Endothelial cell of umbilical vein (primary cell): Measurements from ENCODE around the gene CLC. TPM values are rescaled to one million over a fixed set of nuclear protein-coding genes. Genes with fewer than 3 reads are reported as not detected.

Source experiments
- BruUV-seq: library from RNA; stranded (reverse); fragments of 400-500 nt; replicated peaks from 2 replicates; lab custom pipeline; 2021; lab: Mats Ljungman, UMichigan
- CTCF ChIA-PET: fragments of 300-600, 350-600 bp; sonication (Branson Sonifier 250); formaldehyde crosslinking; loops from one replicate; lab custom pipeline; 2021; ENCODE audit warnings: antibody characterized with exemption, inconsistent platforms; lab: Charles Lee
- POLR2A ChIA-PET: fragments of 300-600, 350-600 bp; sonication (Branson Sonifier 250); formaldehyde crosslinking; loops from one replicate; lab custom pipeline; 2021; ENCODE audit warnings: antibody characterized with exemption, inconsistent platforms; lab: Charles Lee
- DNase-seq: peaks from one replicate; pipeline ENCODE4 v3.0.0-alpha.2; 2011; ENCODE audit warnings: low read depth, low spot score
- FAIRE-seq: peaks from 2 replicates; lab custom pipeline; 2011; peaks lifted over from hg19 to GRCh38; lab: Jason Lieb, UNC
- H2AFZ ChIP-seq: 2 replicates; pipeline ENCODE4 v1.6.0; 2012; ENCODE audit warnings: low read depth, low read length, control low read depth, inconsistent platforms
- H3K27ac ChIP-seq: 2 replicates; pipeline ENCODE4 v1.5.1; 2011; ENCODE audit warnings: low read depth, mild to moderate bottlenecking, control low read depth, low read length, moderate library complexity; ENCODE audit not compliant: insufficient read depth
- H3K27me3 ChIP-seq, 2 experiments: 2 replicates each; pipeline versions ENCODE4 v1.6.0 to v1.6.1; 2011; ENCODE audit warnings: low read length in 2 of 2, mixed read lengths in 1 of 2; ENCODE audit not compliant: control insufficient read depth in 2 of 2, insufficient read depth in 2 of 2
- H3K36me3 ChIP-seq, 2 experiments: 2 replicates in 1 of 2; 3 replicates in 1 of 2; pipeline ENCODE4 v1.5.1; 2011; ENCODE audit warnings: low read length in 2 of 2, mild to moderate bottlenecking in 1 of 2, moderate library complexity in 1 of 2; ENCODE audit not compliant: control insufficient read depth in 2 of 2, insufficient read depth in 2 of 2; ENCODE audit errors: extremely low read depth in 1 of 2
- H3K4me1 ChIP-seq: 3 replicates; pipeline ENCODE4 v1.5.1; 2011; ENCODE audit warnings: mild to moderate bottlenecking, low read length; ENCODE audit not compliant: control insufficient read depth, insufficient read depth; ENCODE audit errors: extremely low read depth
- H3K4me2 ChIP-seq: 2 replicates; pipeline ENCODE4 v1.6.1; 2011; ENCODE audit warnings: low read length, control low read depth, mixed read lengths; ENCODE audit not compliant: insufficient read depth
- H3K4me3 ChIP-seq, 3 experiments: fragments of 200-600 bp in 1 of 3; sonication (generic), shearing (Covaris generic) in 1 of 3; replicated peaks in 1 of 3; 2 replicates each; pipeline ENCODE4 v1.5.1; 2011 to 2016; ENCODE audit warnings: control low read depth in 3 of 3, low read length in 3 of 3, mild to moderate bottlenecking in 2 of 3, inconsistent platforms in 1 of 3, low read depth in 1 of 3, moderate library complexity in 1 of 3; ENCODE audit not compliant: insufficient read depth in 1 of 3
- H3K79me2 ChIP-seq: 2 replicates; pipeline ENCODE4 v1.6.0; 2012; ENCODE audit warnings: low read length, inconsistent platforms; ENCODE audit not compliant: control insufficient read depth, insufficient read depth
- H3K9ac ChIP-seq: replicated peaks from 2 replicates; pipeline ENCODE3; 2011; ENCODE audit warnings: low read length, control low read depth; ENCODE audit not compliant: insufficient read depth; ENCODE audit errors: extremely low read depth
- H3K9me1 ChIP-seq: replicated peaks from 3 replicates; pipeline ENCODE4 v1.6.0; 2011; ENCODE audit warnings: mild to moderate bottlenecking, low read length; ENCODE audit not compliant: control insufficient read depth, insufficient read depth; ENCODE audit errors: extremely low read depth
- H3K9me3 ChIP-seq: replicated peaks from 2 replicates; pipeline ENCODE4 v1.5.1; 2012; ENCODE audit warnings: low read length, inconsistent platforms; ENCODE audit not compliant: control insufficient read depth, insufficient read depth
- H4K20me1 ChIP-seq: replicated peaks from 2 replicates; pipeline ENCODE3; 2011; ENCODE audit warnings: mild to moderate bottlenecking, low read length; ENCODE audit not compliant: control insufficient read depth, insufficient read depth; ENCODE audit errors: extremely low read depth
- CTCF ChIP-seq, 2 donors: IDR thresholded peaks; 1 replicate in 1 of 2; 2 replicates in 1 of 2; pipeline ENCODE4 v1.5.1; 2011; ENCODE audit warnings: low read length in 2 of 2, mild to moderate bottlenecking in 2 of 2, moderate library complexity in 2 of 2, control low read depth in 1 of 2, inconsistent platforms in 1 of 2, low read depth in 1 of 2; ENCODE audit not compliant: insufficient read depth in 1 of 2; ENCODE audit errors: extremely low read depth in 1 of 2
- EZH2 ChIP-seq: IDR thresholded peaks from 2 replicates; pipeline ENCODE4 v1.6.1; 2012; ENCODE audit warnings: borderline replicate concordance, low read depth, mild to moderate bottlenecking, moderate library complexity, low read length, inconsistent platforms; ENCODE audit not compliant: severe bottlenecking
- FOS ChIP-seq: IDR thresholded peaks from 2 replicates; pipeline ENCODE4 v1.6.1; 2011; ENCODE audit warnings: mild to moderate bottlenecking, low read length, moderate library complexity, borderline replicate concordance; ENCODE audit not compliant: insufficient read depth
- GATA2 ChIP-seq: IDR thresholded peaks from 2 replicates; pipeline ENCODE4 v1.7.0; 2011; ENCODE audit warnings: low read depth, mild to moderate bottlenecking, moderate library complexity, mixed read lengths, low read length; ENCODE audit not compliant: insufficient read length, insufficient read depth
- JUN ChIP-seq: IDR thresholded peaks from 2 replicates; pipeline ENCODE4 v1.6.1; 2011; ENCODE audit warnings: borderline replicate concordance, low read depth; ENCODE audit not compliant: insufficient read length, insufficient read depth
- MYC ChIP-seq: IDR thresholded peaks from one replicate; pipeline ENCODE4 v1.6.1; 2011; ENCODE audit warnings: mild to moderate bottlenecking, low read depth, low read length
- POLR2A ChIP-seq: IDR thresholded peaks from 2 replicates; pipeline ENCODE4 v1.6.1; 2012; ENCODE audit warnings: low read depth, mild to moderate bottlenecking, control low read depth, low read length
- POLR2AphosphoS5 ChIP-seq: IDR thresholded peaks from 2 replicates; pipeline ENCODE4 v1.6.1; 2012; ENCODE audit warnings: low read depth, mild to moderate bottlenecking, control low read depth, low read length, moderate library complexity; ENCODE audit not compliant: insufficient read depth
- dilution Hi-C: fragments of 300-500 bp; cut with MboI; formaldehyde crosslinking; loops from one replicate; pipeline ENCODE4 v1.15.0; 2019; ENCODE audit warnings: low sequenced_read_pairs; ENCODE audit not compliant: extremely low pct_ligation_motif_present
- intact Hi-C: fragments of 100-400 bp; cut with micrococcal nuclease; formaldehyde crosslinking; loops from one replicate; pipeline ENCODE4 v1.10.0; 2022
- polyA plus RNA-seq, 4 experiments: library from polyadenylated mRNA; depleted of rRNA in 3 of 4; stranded (reverse) in 3 of 4; unstranded in 1 of 4; fragments of >200 nt; gene quantifications; 2 replicates each; pipeline versions ENCODE4 v1.2.1 to v1.2.3, GENCODE V29; 2011 to 2012; ENCODE audit warnings: missing spikeins in 1 of 4
- total RNA-seq: library from RNA; stranded (reverse); gene quantifications from 2 replicates; pipeline ENCODE4 v1.2.3, GENCODE V29; 2021
- TF ChIP-seq, protein P1 (sequence below): IDR thresholded peaks from 2 replicates; pipeline ENCODE4 v1.6.1; 2011; ENCODE audit not compliant: insufficient read depth, insufficient read length

CLC gene
- total and polyA plus RNA-seq, 2 donors (not counting 3 experiments of a cell fraction or from before 2014, with no cell fraction given), result not detected

- Histone ChIP-seq H3K27ac (no peak overlapping the region), H3K9ac (no peak overlapping the region), H3K4me3 (no peak overlapping the region), H3K9me1 (no peaks in the 10 kb centered on the region), H3K9me3 (no peaks in the 10 kb centered on the region), H3K4me2 (no peak overlapping the region), H3K36me3 (no peaks in the 10 kb centered on the region), H4K20me1 (no peaks in the 10 kb centered on the region), H3K79me2 (no peaks in the 10 kb centered on the region), H3K27me3 (no peaks in the 10 kb centered on the region), H2AFZ (no peak overlapping the region), H3K4me1 (no peaks in the 10 kb centered on the region)
- ChIA-PET CTCF (interaction anchor here (1.2 to 4.6 kb wide), 5 partner anchors 11 to 217 kb away, joined by 3 to 31 read pairs (median 6); partner anchors contain the start of gene FBL), POLR2A (no interaction called here)
- FAIRE-seq (no peak), DNase-seq (no peak)
- no peak for TF ChIP-seq JUN
- TF ChIP-seq MYC, result no peak
- TF ChIP-seq POLR2AphosphoS5, result no peak
- TF ChIP-seq CTCF (IDR thresholded peaks at IDR 0.05; ENCODE audit: extremely low read depth in 1 of 2, insufficient read depth in 1 of 2, low read depth in 1 of 2, low read length in 2 of 2), result no peak
- TF ChIP-seq, protein P1, sequence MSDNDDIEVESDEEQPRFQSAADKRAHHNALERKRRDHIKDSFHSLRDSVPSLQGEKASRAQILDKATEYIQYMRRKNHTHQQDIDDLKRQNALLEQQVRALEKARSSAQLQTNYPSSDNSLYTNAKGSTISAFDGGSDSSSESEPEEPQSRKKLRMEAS, result no peak
- no peak for TF ChIP-seq POLR2A
- TF ChIP-seq FOS, result no peak
- no peak for TF ChIP-seq GATA2
- TF ChIP-seq EZH2, result no peak
- intact Hi-C loops (no loop called here), dilution Hi-C loops (no loop called here)
- BruUV-seq, result no TSS peak
Observed at GRCh38 chr19:39768786-39769185, 31.0 kb upstream of the CLC start.
